Parathyroid adenoma (tissue), 2 donors: ENCODE results near the gene PALM3.

Experiments used
- H2AFZ ChIP-seq: fragments of 300-600 bp; sonication (generic); one replicate; pipeline ENCODE4 v1.7.0; 2017; ENCODE audit warnings: antibody characterized with exemption, mild to moderate bottlenecking
- H3K27ac ChIP-seq: fragments of 300-600 bp; sonication (generic); one replicate; pipeline ENCODE4 v1.7.0; 2017
- H3K27me3 ChIP-seq: fragments of 300-600 bp; sonication (generic); one replicate; pipeline ENCODE4 v1.7.0; 2017; ENCODE audit warnings: low read length; ENCODE audit not compliant: control insufficient read depth, insufficient read depth
- H3K36me3 ChIP-seq: fragments of 300-600 bp; sonication (generic); one replicate; pipeline ENCODE4 v1.7.0; 2017; ENCODE audit warnings: low read length; ENCODE audit not compliant: control insufficient read depth, insufficient read depth
- H3K4me1 ChIP-seq: fragments of 300-600 bp; sonication (generic); one replicate; pipeline ENCODE4 v1.7.0; 2017; ENCODE audit warnings: control low read depth
- H3K4me2 ChIP-seq: fragments of 300-600 bp; sonication (generic); one replicate; pipeline ENCODE4 v1.7.0; 2017; ENCODE audit warnings: low read length
- H3K4me3 ChIP-seq: fragments of 300-600 bp; sonication (generic); one replicate; pipeline ENCODE4 v1.7.0; 2017; ENCODE audit warnings: low read depth, low read length
- H3K79me2 ChIP-seq: fragments of 300-600 bp; sonication (generic); one replicate; pipeline ENCODE4 v1.7.0; 2017; ENCODE audit warnings: control low read depth
- H3K9ac ChIP-seq: fragments of 300-600 bp; sonication (generic); one replicate; pipeline ENCODE4 v1.7.0; 2017; ENCODE audit warnings: mild to moderate bottlenecking
- H3K9me3 ChIP-seq: fragments of 300-600 bp; sonication (generic); one replicate; pipeline ENCODE4 v1.7.0; 2017; ENCODE audit warnings: low read length; ENCODE audit not compliant: control insufficient read depth
- TF ChIP-seq, protein P1 (sequence below): fragments of 300-600 bp; sonication (generic); IDR thresholded peaks from one replicate; pipeline ENCODE4 v1.7.0; 2017; ENCODE audit warnings: antibody characterized with exemption, mild to moderate bottlenecking
- donor health status: primary hyperparathyroidism.

Gene PALM3

DNA sequence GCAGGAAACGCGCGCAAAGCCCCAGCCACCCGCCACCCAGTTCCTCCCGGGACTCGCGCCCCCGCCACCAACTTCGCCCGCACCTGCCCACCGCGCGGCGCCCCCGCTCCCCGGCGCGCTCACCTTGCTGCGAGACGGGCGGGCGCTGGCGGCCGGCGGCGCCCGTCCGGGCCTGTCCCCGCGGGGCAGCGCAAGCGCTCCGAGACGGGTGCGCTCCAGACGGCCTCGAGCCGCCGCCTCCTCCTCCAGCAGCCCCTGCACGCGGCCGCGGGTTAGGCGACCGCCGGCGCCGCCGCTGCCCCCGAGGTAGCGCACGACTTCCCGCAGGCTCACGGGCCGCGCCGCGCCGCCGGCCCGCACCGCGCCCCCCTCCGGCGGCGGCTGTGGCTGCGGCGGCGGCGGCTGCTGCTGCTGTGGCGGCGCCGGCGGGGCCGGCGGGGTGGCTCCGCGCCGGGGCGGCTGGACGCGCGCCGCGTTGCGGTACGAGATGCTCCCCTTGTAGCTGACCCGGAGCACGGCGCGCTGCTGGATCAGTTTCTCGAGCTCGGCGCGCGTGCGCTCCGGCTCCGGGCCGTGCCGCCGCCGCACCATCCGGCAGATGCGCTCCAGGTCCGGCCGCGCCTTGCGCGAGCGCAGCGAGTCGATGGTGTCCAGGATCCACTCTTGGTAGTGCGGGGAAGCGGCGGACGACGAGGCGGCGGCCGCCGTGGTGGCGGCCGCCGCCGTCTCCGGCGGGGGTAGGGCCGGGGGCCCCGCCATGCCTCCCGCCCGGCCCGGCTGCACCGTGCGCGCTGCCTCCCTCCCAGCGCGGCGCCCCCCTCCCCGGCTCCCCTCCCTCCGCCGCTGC, 28.0 kb upstream of the PALM3 start:
- H3K9me3 ChIP-seq: no peaks in the 10 kb centered on the region
- no peaks in the 10 kb centered on the region for H3K79me2 ChIP-seq
- H3K4me3 ChIP-seq: peak overlapping the region; percentile 39
- H3K4me2 ChIP-seq: peak overlapping the region; percentile 66
- H3K36me3 ChIP-seq: no peaks in the 10 kb centered on the region
- H3K27me3 ChIP-seq: no peaks in the 10 kb centered on the region
- H3K9ac ChIP-seq: no peak overlapping the region
- no peak overlapping the region for H3K27ac ChIP-seq
- H2AFZ ChIP-seq: peak overlapping the region; percentile 79
- H3K4me1 ChIP-seq: peaks cover 5% of the 10 kb centered on the region
- TF ChIP-seq, protein P1, sequence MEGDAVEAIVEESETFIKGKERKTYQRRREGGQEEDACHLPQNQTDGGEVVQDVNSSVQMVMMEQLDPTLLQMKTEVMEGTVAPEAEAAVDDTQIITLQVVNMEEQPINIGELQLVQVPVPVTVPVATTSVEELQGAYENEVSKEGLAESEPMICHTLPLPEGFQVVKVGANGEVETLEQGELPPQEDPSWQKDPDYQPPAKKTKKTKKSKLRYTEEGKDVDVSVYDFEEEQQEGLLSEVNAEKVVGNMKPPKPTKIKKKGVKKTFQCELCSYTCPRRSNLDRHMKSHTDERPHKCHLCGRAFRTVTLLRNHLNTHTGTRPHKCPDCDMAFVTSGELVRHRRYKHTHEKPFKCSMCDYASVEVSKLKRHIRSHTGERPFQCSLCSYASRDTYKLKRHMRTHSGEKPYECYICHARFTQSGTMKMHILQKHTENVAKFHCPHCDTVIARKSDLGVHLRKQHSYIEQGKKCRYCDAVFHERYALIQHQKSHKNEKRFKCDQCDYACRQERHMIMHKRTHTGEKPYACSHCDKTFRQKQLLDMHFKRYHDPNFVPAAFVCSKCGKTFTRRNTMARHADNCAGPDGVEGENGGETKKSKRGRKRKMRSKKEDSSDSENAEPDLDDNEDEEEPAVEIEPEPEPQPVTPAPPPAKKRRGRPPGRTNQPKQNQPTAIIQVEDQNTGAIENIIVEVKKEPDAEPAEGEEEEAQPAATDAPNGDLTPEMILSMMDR: no peak

DNA sequence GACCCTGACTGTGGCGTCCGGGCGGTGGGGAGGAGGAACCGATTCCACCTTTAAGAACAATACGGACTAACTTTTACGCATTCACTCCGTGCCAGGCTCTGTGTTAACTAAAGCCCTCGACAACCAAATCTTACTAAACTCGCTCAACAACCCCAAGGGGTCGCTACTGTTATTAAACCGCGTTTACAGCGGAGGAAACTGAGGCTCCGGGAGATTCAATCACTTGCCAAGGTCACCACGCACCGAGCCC, 27.5 kb upstream of the PALM3 start:
- H3K9ac ChIP-seq: no peak overlapping the region
- no peaks in the 10 kb centered on the region for H3K79me2 ChIP-seq
- no peak overlapping the region for H3K27ac ChIP-seq

DNA sequence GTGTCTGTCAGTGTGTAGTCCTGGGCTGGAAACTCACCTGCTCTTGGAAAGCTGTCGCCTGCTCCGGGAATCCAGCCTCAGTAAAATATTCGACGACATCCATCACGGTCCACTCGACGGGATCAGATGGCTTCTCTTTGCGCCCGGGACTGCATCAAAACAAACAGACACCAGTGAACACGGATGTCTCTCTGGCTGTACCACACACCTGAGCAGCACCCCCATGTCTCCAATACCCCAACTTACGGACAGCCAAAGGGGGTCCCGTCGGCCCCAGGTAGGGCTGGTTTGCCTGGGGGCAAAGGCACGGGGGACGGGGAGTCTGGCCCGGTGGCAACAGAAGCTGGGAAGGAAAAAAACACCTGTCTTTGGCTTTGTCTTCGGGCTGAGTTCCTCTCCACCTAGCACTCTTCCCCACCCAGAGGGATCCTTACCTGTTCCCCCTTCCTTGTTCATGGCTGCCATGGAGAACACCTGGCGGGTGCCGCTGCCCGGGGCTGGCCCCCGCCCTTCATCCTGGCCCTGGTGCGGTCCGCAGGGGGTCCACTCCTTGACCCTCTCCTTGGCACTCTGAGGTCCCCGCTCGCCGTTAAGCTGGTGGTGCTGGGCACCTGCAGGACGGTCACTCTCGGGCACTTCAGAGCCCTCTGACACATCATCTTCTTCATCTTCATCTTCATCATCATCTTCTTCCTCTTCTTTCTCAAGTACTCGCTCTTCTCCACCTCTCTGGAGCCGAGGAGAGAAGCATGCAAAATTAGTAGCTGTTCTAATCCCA, 26.9 kb upstream of the PALM3 start:
- H3K27ac ChIP-seq: no peak overlapping the region
- H3K27me3 ChIP-seq: no peaks in the 10 kb centered on the region
- H3K4me3 ChIP-seq: no peak overlapping the region
- H3K9ac ChIP-seq: no peak overlapping the region
- TF ChIP-seq, protein P1: no peak
- H3K79me2 ChIP-seq: no peaks in the 10 kb centered on the region
- H3K4me2 ChIP-seq: no peak overlapping the region
- peaks cover 5% of the 10 kb centered on the region for H3K4me1 ChIP-seq
- no peaks in the 10 kb centered on the region for H3K36me3 ChIP-seq
- no peak overlapping the region for H2AFZ ChIP-seq
- no peaks in the 10 kb centered on the region for H3K9me3 ChIP-seq

More for the DNA sequence above, 27.5 kb upstream of the PALM3 start:
- Histone ChIP-seq H3K4me1 (peaks cover 5% of the 10 kb centered on the region), H3K27me3 (no peaks in the 10 kb centered on the region), H2AFZ (no peak overlapping the region), H3K4me2 (peak overlapping the region; percentile 66), H3K4me3 (peak overlapping the region; percentile 38), H3K36me3 (no peaks in the 10 kb centered on the region), H3K9me3 (no peaks in the 10 kb centered on the region)
- TF ChIP-seq, protein P1: no peak

DNA sequence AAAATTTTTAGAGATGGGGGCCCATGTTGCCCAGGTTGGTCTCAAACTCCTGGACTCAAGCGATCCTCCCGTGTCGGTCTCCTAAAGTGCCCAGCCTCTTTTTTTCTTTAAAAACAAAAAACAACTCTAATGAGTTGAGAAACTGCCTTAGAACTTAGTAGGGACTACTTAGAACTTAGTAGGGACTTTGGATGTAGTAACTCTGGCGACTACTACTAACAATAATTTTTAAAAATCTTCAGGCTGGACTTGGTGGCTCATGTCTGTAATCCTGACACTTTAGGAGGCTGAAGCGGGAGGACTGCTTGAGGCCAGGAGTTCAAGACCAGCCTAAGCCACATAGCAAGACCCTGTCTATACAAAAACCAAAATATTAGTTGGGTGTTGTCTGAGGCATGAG, 24.2 kb upstream of the PALM3 start:
- H3K4me3 ChIP-seq: no peak overlapping the region
- no peaks in the 10 kb centered on the region for H3K36me3 ChIP-seq
- no peaks in the 10 kb centered on the region for H3K79me2 ChIP-seq
- TF ChIP-seq, protein P1: no peak
- no peak overlapping the region for H3K4me2 ChIP-seq
- H2AFZ ChIP-seq: no peak overlapping the region
- H3K27me3 ChIP-seq: no peaks in the 10 kb centered on the region
- no peak overlapping the region for H3K9ac ChIP-seq
- H3K9me3 ChIP-seq: no peaks in the 10 kb centered on the region
- no peaks in the 10 kb centered on the region for H3K4me1 ChIP-seq
- no peak overlapping the region for H3K27ac ChIP-seq
